CD14-positive monocyte (primary cell): ENCODE measurements around the gene TFB1M. TPM values are rescaled to one million over a fixed set of nuclear protein-coding genes. Genes with fewer than 3 reads are reported as not detected.

Source experiments
- DNase-seq, 3 donors: peaks; one replicate each; pipeline ENCODE4 v3.0.0-alpha.2; 2011 to 2022
- H2AFZ ChIP-seq: 2 replicates; pipeline ENCODE4 v1.6.0; 2012; ENCODE audit warnings: mild to moderate bottlenecking, low read depth, low read length, inconsistent platforms; ENCODE audit not compliant: insufficient read depth, poor library complexity, severe bottlenecking
- H3K27ac ChIP-seq, 2 donors: 1 replicate in 1 of 2; 2 replicates in 1 of 2; pipeline ENCODE4 v1.5.1; 2012 to 2013; ENCODE audit warnings: low read length in 2 of 2, control low read depth in 1 of 2, inconsistent platforms in 1 of 2, low read depth in 1 of 2, mild to moderate bottlenecking in 1 of 2
- H3K27me3 ChIP-seq, 2 donors: one replicate each; pipeline versions ENCODE4 v1.6.0 to v1.6.1; 2011 to 2013; ENCODE audit warnings: low read length in 2 of 2; ENCODE audit not compliant: control insufficient read depth in 2 of 2, insufficient read depth in 2 of 2
- H3K36me3 ChIP-seq, 2 donors: replicated peaks in 1 of 2; 1 replicate in 1 of 2; 2 replicates in 1 of 2; pipeline versions ENCODE4 v1.5.1 to v1.6.1; 2012 to 2013; ENCODE audit warnings: low read length in 2 of 2, control low read depth in 1 of 2, inconsistent platforms in 1 of 2, mild to moderate bottlenecking in 1 of 2; ENCODE audit not compliant: insufficient read depth in 2 of 2, control insufficient read depth in 1 of 2
- H3K4me1 ChIP-seq, 2 donors: 1 replicate in 1 of 2; 2 replicates in 1 of 2; pipeline versions ENCODE4 v1.5.1 to v1.6.1; 2012 to 2013; ENCODE audit warnings: low read length in 2 of 2, control low read depth in 1 of 2, inconsistent platforms in 1 of 2, mild to moderate bottlenecking in 1 of 2, moderate library complexity in 1 of 2; ENCODE audit not compliant: insufficient read depth in 2 of 2, control insufficient read depth in 1 of 2
- H3K4me2 ChIP-seq: replicated peaks from 2 replicates; pipeline ENCODE3; 2012; ENCODE audit warnings: low read length, moderate library complexity, mild to moderate bottlenecking; ENCODE audit not compliant: poor library complexity, severe bottlenecking; ENCODE audit errors: extremely low read depth
- H3K4me3 ChIP-seq, 3 experiments: fragments of 200-600 bp in 1 of 3; sonication (generic) in 1 of 3; replicated peaks in 1 of 3; 1 replicate in 2 of 3; 2 replicates in 1 of 3; pipeline ENCODE4 v1.5.1; 2011 to 2013; ENCODE audit warnings: low read length in 3 of 3, mild to moderate bottlenecking in 3 of 3, control low read depth in 2 of 3, low read depth in 2 of 3, inconsistent platforms in 1 of 3, moderate library complexity in 1 of 3
- H3K79me2 ChIP-seq: 2 replicates; pipeline ENCODE4 v1.6.0; 2012; ENCODE audit warnings: mild to moderate bottlenecking, control low read depth, inconsistent platforms, low read length, moderate library complexity; ENCODE audit not compliant: insufficient read depth
- H3K9ac ChIP-seq: 2 replicates; pipeline ENCODE4 v1.6.0; 2017; ENCODE audit warnings: low read length, mild to moderate bottlenecking; ENCODE audit not compliant: insufficient read depth, poor library complexity, severe bottlenecking
- H3K9me3 ChIP-seq, 2 donors: replicated peaks in 1 of 2; 1 replicate in 1 of 2; 2 replicates in 1 of 2; pipeline versions ENCODE4 v1.5.1 to v1.6.1; 2012 to 2013; ENCODE audit warnings: low read length in 2 of 2, control low read depth in 1 of 2; ENCODE audit not compliant: control insufficient read depth in 1 of 2, insufficient read depth in 1 of 2
- H4K20me1 ChIP-seq: 2 replicates; pipeline ENCODE4 v1.6.0; 2012; ENCODE audit warnings: mild to moderate bottlenecking, low read length, control low read depth, moderate library complexity; ENCODE audit not compliant: insufficient read depth
- H3K27ac Mint-ChIP-seq, 7 donors: one replicate each; pipeline ENCODE4 v1.8.0; 2020; ENCODE audit warnings: mild to moderate bottlenecking in 7 of 7, mixed read lengths in 7 of 7, moderate library complexity in 6 of 7, inconsistent platforms in 2 of 7
- H3K27me3 Mint-ChIP-seq, 3 donors: one replicate each; pipeline ENCODE4 v1.8.0; 2021 to 2022; ENCODE audit warnings: low read depth in 3 of 3, mild to moderate bottlenecking in 3 of 3, mixed read lengths in 3 of 3, moderate library complexity in 3 of 3, inconsistent platforms in 1 of 3
- H3K36me3 Mint-ChIP-seq, 2 donors: one replicate each; pipeline ENCODE4 v1.8.0; 2020; ENCODE audit warnings: mixed read lengths in 2 of 2, inconsistent platforms in 1 of 2, mild to moderate bottlenecking in 1 of 2
- H3K4me1 Mint-ChIP-seq: one replicate; pipeline ENCODE4 v1.8.0; 2020; ENCODE audit warnings: mild to moderate bottlenecking, mixed read lengths
- H3K4me3 Mint-ChIP-seq, 2 donors: one replicate each; pipeline ENCODE4 v1.8.0; 2020; ENCODE audit warnings: mild to moderate bottlenecking in 2 of 2, mixed read lengths in 2 of 2, moderate library complexity in 1 of 2
- H3K9me3 Mint-ChIP-seq, 7 donors: one replicate each; pipeline ENCODE4 v1.8.0; 2020 to 2022; ENCODE audit warnings: mixed read lengths in 7 of 7, mild to moderate bottlenecking in 6 of 7, moderate library complexity in 6 of 7, inconsistent platforms in 2 of 7
- WGBS: methylation state at CpG from one replicate; pipeline ENCODE4 v1.1.5; 2013; ENCODE audit warnings: missing lambda C conversion rate; ENCODE audit not compliant: insufficient coverage; 5-methylcytosine and 5-hydroxymethylcytosine counted together
- intact Hi-C, 2 donors: fragments of 100-400 bp; cut with micrococcal nuclease; formaldehyde crosslinking; loops; one replicate each; pipeline versions ENCODE4 v1.15.0 to v1.15.1; 2023
- polyA plus RNA-seq, 3 donors: library from polyadenylated mRNA; depleted of rRNA in 1 of 3; unstranded in 2 of 3; stranded (reverse) in 1 of 3; fragments of 300-500 nt in 2 of 3; fragments of >200 nt in 1 of 3; fragmentation: Illumina TruSeq in 2 of 3; gene quantifications; 1 replicate in 2 of 3; 2 replicates in 1 of 3; pipeline ENCODE4 v1.2.3, GENCODE V29; 2012 to 2021
- TF ChIP-seq, protein P1 (sequence below): fragments of 200-600 bp; IDR thresholded peaks from one replicate; pipeline ENCODE4 v1.8.0; 2022; ENCODE audit warnings: antibody characterized with exemption, mild to moderate bottlenecking

Gene TFB1M
- polyA plus RNA-seq, 3 donors = 4.8 to 5.4 (median 4.8) TPM

GRCh38 chr6:155228546-155229166 lies 85.6 kb downstream of the TFB1M start:
- Mint-ChIP-seq H3K36me3 (no peaks in the 10 kb centered on the region), H3K9me3 (peaks cover 2 to 12% (median 4%) of the 10 kb centered on the region in 7 donors), H3K4me3 (no peak overlapping the region), H3K27me3 (peaks cover 0 to 4% (median 0%) of the 10 kb centered on the region in 3 donors), H3K4me1 (peaks cover 16% of the 10 kb centered on the region), H3K27ac (no peak overlapping the region)
- Histone ChIP-seq H3K4me2 (no peak overlapping the region), H3K36me3 (no peaks in the 10 kb centered on the region), H3K79me2 (no peaks in the 10 kb centered on the region), H3K9me3 (peaks cover 0 to 2% of the 10 kb centered on the region in 2 donors), H2AFZ (no peak overlapping the region), H3K27me3 (no peaks in the 10 kb centered on the region), H4K20me1 (no peaks in the 10 kb centered on the region), H3K9ac (no peak overlapping the region), H3K27ac (no peak overlapping the region), H3K4me3 (no peak overlapping the region), H3K4me1 (peaks cover 15 to 17% of the 10 kb centered on the region in 2 donors)
- TF ChIP-seq, protein P1, sequence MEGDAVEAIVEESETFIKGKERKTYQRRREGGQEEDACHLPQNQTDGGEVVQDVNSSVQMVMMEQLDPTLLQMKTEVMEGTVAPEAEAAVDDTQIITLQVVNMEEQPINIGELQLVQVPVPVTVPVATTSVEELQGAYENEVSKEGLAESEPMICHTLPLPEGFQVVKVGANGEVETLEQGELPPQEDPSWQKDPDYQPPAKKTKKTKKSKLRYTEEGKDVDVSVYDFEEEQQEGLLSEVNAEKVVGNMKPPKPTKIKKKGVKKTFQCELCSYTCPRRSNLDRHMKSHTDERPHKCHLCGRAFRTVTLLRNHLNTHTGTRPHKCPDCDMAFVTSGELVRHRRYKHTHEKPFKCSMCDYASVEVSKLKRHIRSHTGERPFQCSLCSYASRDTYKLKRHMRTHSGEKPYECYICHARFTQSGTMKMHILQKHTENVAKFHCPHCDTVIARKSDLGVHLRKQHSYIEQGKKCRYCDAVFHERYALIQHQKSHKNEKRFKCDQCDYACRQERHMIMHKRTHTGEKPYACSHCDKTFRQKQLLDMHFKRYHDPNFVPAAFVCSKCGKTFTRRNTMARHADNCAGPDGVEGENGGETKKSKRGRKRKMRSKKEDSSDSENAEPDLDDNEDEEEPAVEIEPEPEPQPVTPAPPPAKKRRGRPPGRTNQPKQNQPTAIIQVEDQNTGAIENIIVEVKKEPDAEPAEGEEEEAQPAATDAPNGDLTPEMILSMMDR = no peak
- 93% methylated on average over 10 of the region's 13 CpGs for WGBS
- intact Hi-C loops = no loop called here
- no peak for DNase-seq

- peaks cover 2 to 12% (median 4%) of the 10 kb centered on the region in 7 donors for H3K9me3 Mint-ChIP-seq
- no peak overlapping the region for H3K27ac Mint-ChIP-seq
- no peaks in the 10 kb centered on the region for H3K36me3 Mint-ChIP-seq
- intact Hi-C loops = no loop called here
- H4K20me1 ChIP-seq = no peaks in the 10 kb centered on the region
- H3K79me2 ChIP-seq = no peaks in the 10 kb centered on the region
- no peak overlapping the region for H3K9ac ChIP-seq
- H3K4me1 Mint-ChIP-seq = peaks cover 30% of the 10 kb centered on the region
- H2AFZ ChIP-seq = no peak overlapping the region
- H3K4me2 ChIP-seq = no peak overlapping the region
- TF ChIP-seq, protein P1 = no peak
- peaks cover 0 to 2% of the 10 kb centered on the region in 2 donors for H3K9me3 ChIP-seq
- H3K4me3 Mint-ChIP-seq = peak overlapping the region in 1 of 2 donors; percentile 17
- H3K27ac ChIP-seq = no peak overlapping the region
- H3K4me1 ChIP-seq = peaks cover 30 to 33% of the 10 kb centered on the region in 2 donors
- H3K4me3 ChIP-seq = no peak overlapping the region
- no peaks in the 10 kb centered on the region for H3K36me3 ChIP-seq
- peaks cover 0 to 5% (median 0%) of the 10 kb centered on the region in 3 donors for H3K27me3 Mint-ChIP-seq
- H3K27me3 ChIP-seq = no peaks in the 10 kb centered on the region
- no peak for DNase-seq
- WGBS = 91% methylated on average over 3 of the region's 4 CpGs
Observed at GRCh38 chr6:155227046-155227445, 87.2 kb downstream of the TFB1M start.
